Liver (tissue), 9 donors: Measurements from ENCODE around the gene ZNF597. TPM values are rescaled to one million over a fixed set of nuclear protein-coding genes. Genes with fewer than 3 reads are reported as not detected.
A peak's percentile ranks its signal among the peaks of the same experiment; 100 is the strongest.

ENCODE experiments used
- DNase-seq: peaks from one replicate; pipeline ENCODE4 v3.0.0-alpha.2; 2017; ENCODE audit warnings: low spot score
- H3K27ac ChIP-seq, 2 donors: one replicate each; pipeline ENCODE4 v1.7.0; 2013; ENCODE audit warnings: inconsistent platforms in 2 of 2, low read length in 2 of 2, control low read depth in 1 of 2, low read depth in 1 of 2, mild to moderate bottlenecking in 1 of 2
- H3K27me3 ChIP-seq, 4 donors: one replicate each; pipeline versions ENCODE4 v1.6.1 to v1.7.0; 2013; ENCODE audit warnings: low read length in 3 of 4, inconsistent platforms in 1 of 4, mild to moderate bottlenecking in 1 of 4, moderate library complexity in 1 of 4; ENCODE audit not compliant: control insufficient read depth in 4 of 4, insufficient read depth in 4 of 4
- H3K36me3 ChIP-seq, 4 donors: one replicate each; pipeline versions ENCODE4 v1.6.1 to v1.7.0; 2013; ENCODE audit warnings: low read length in 3 of 4, mild to moderate bottlenecking in 3 of 4, low read depth in 1 of 4, moderate library complexity in 1 of 4; ENCODE audit not compliant: control insufficient read depth in 4 of 4, insufficient read depth in 3 of 4
- H3K4me1 ChIP-seq, 4 donors: one replicate each; pipeline versions ENCODE4 v1.6.1 to v1.7.0; 2013; ENCODE audit warnings: low read length in 3 of 4, mild to moderate bottlenecking in 3 of 4, moderate library complexity in 1 of 4; ENCODE audit not compliant: control insufficient read depth in 4 of 4, insufficient read depth in 4 of 4
- H3K4me3 ChIP-seq, 3 donors: one replicate each; pipeline versions ENCODE4 v1.6.1 to v1.7.0; 2013; ENCODE audit warnings: low read length in 3 of 3, control low read depth in 1 of 3, low read depth in 1 of 3, mild to moderate bottlenecking in 1 of 3
- H3K9ac ChIP-seq, 2 donors: one replicate each; pipeline ENCODE4 v1.7.0; 2013; ENCODE audit warnings: low read length in 2 of 2, mild to moderate bottlenecking in 2 of 2, moderate library complexity in 2 of 2, control low read depth in 1 of 2, low read depth in 1 of 2
- H3K9me3 ChIP-seq, 4 donors: one replicate each; pipeline versions ENCODE4 v1.6.1 to v1.7.0; 2013; ENCODE audit warnings: low read length in 3 of 4; ENCODE audit not compliant: control insufficient read depth in 4 of 4
- EGR1 ChIP-seq, 2 donors: IDR thresholded peaks; 2 replicates each; pipeline ENCODE4 v1.6.1; 2016 to 2018; ENCODE audit warnings: antibody characterized with exemption in 2 of 2, low read depth in 2 of 2
- FOXA2 ChIP-seq: IDR thresholded peaks from 2 replicates; pipeline ENCODE4 v1.6.1; 2016; ENCODE audit warnings: antibody characterized with exemption
- GABPA ChIP-seq, 2 donors: IDR thresholded peaks in 1 of 2; conservative IDR thresholded peaks in 1 of 2; 2 replicates each; pipeline ENCODE4 v1.6.1; 2016; ENCODE audit warnings: antibody characterized with exemption in 2 of 2, mild to moderate bottlenecking in 1 of 2, moderate library complexity in 1 of 2
- HNF4A ChIP-seq, 2 donors: conservative IDR thresholded peaks; 2 replicates each; pipeline ENCODE4 v1.6.1; 2016; ENCODE audit warnings: antibody characterized with exemption in 2 of 2, mild to moderate bottlenecking in 2 of 2
- HNF4G ChIP-seq: IDR thresholded peaks from 2 replicates; pipeline ENCODE4 v1.6.1; 2016; ENCODE audit warnings: antibody characterized with exemption
- JUND ChIP-seq, 2 donors: IDR thresholded peaks; 2 replicates each; pipeline ENCODE4 v1.6.1; 2016; ENCODE audit warnings: antibody characterized with exemption in 2 of 2
- MAX ChIP-seq: IDR thresholded peaks from 2 replicates; pipeline ENCODE4 v1.6.1; 2016; ENCODE audit warnings: antibody characterized with exemption
- NR2F2 ChIP-seq: IDR thresholded peaks from 2 replicates; pipeline ENCODE4 v1.6.1; 2016; ENCODE audit warnings: antibody characterized with exemption
- RAD21 ChIP-seq, 2 donors: IDR thresholded peaks; 2 replicates each; pipeline ENCODE4 v1.6.1; 2016; ENCODE audit warnings: antibody characterized with exemption in 2 of 2, mild to moderate bottlenecking in 2 of 2
- REST ChIP-seq: IDR thresholded peaks from 2 replicates; pipeline ENCODE4 v1.6.1; 2016; ENCODE audit warnings: antibody characterized with exemption, mild to moderate bottlenecking
- RXRA ChIP-seq, 2 donors: IDR thresholded peaks; 2 replicates each; pipeline ENCODE4 v1.6.1; 2017 to 2018; ENCODE audit warnings: antibody characterized with exemption in 2 of 2, mild to moderate bottlenecking in 1 of 2
- SP1 ChIP-seq: IDR thresholded peaks from 2 replicates; pipeline ENCODE4 v1.6.1; 2018; ENCODE audit warnings: antibody characterized with exemption, mild to moderate bottlenecking
- TAF1 ChIP-seq: conservative IDR thresholded peaks from 2 replicates; pipeline ENCODE4 v1.6.1; 2016; ENCODE audit warnings: antibody characterized with exemption, mild to moderate bottlenecking
- ZBTB33 ChIP-seq: IDR thresholded peaks from 2 replicates; pipeline ENCODE4 v1.6.1; 2016; ENCODE audit warnings: antibody characterized with exemption
- WGBS: extraction: QIAGEN DNeasy Blood & Tissue Kit; methylation state at CpG from one replicate; pipeline ENCODE4 v1.1.7; 2013; 5-methylcytosine and 5-hydroxymethylcytosine counted together
- polyA plus RNA-seq, 2 donors: library from polyadenylated mRNA; stranded (reverse) in 1 of 2; unstranded in 1 of 2; fragments of 200-250 nt in 1 of 2; fragments of >200 nt in 1 of 2; fragmentation: Nextera tagmentation in 1 of 2; extraction: Ambion mirVana in 1 of 2; gene quantifications; one replicate each; pipeline versions ENCODE4 v1.2.1 to v1.2.3, GENCODE V29; 2013 to 2015
- total RNA-seq, 2 donors: library from RNA; depleted of rRNA; stranded (reverse); fragments of >200 nt; gene quantifications; one replicate each; pipeline ENCODE4 v1.2.3, GENCODE V29; 2014
- donor health status: healthy.
- donor health status: healthy.
- donor health status: healthy.
- donor health status: healthy.
- donor health status: healthy.

Gene ZNF597
- total and polyA plus RNA-seq, 4 donors, result 0.53 to 1.7 (median 0.85) TPM

DNA sequence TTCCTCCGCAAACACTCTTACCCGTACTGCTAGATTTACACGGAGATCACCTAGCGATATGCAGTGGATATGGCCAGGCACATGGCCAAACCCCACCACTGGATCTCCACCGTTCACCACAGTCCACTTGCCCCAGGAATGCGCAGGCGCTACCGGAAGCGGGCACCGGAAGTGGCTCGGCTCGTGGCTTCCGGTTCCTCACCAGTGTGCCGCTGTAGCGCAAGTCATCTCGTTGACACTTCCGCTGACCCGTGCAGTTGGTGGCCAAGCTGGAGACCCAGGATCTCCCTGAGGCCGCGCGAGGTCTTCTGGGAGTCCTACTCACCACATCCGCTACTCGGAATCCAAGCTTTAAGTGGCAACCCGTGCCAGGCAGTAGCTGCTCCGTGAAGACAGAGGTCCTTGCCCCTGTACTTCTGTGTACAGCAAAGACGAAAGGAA, 11.5 kb downstream of the ZNF597 start:
- Histone ChIP-seq H3K27me3 (no peaks in the 10 kb centered on the region), H3K9me3 (peaks cover 0 to 6% (median 3%) of the 10 kb centered on the region in 4 donors), H3K4me1 (no peaks in the 10 kb centered on the region), H3K4me3 (peak overlapping the region in 2 of 3 donors; percentile 49), H3K36me3 (peaks cover 1 to 9% (median 6%) of the 10 kb centered on the region in 4 donors), H3K27ac (no peak overlapping the region), H3K9ac (no peak overlapping the region)
- peak; percentile 48 for DNase-seq
- WGBS, result 69% methylated on average over 26 of the region's 26 CpGs
- TF ChIP-seq MAX (no peak), GABPA (IDR thresholded peaks at IDR 0.05 in 1 of 2, conservative IDR thresholded peaks at IDR 0.05 in 1 of 2) (peak; percentile 76 to 91)

- 42% methylated on average over 29 of the region's 29 CpGs for WGBS
- Histone ChIP-seq H3K9me3 (peaks cover 36 to 66% (median 48%) of the 10 kb centered on the region in 4 donors), H3K27ac (no peak overlapping the region), H3K9ac (no peak overlapping the region), H3K4me3 (peak overlapping the region in 2 of 3 donors; percentile 28 to 46), H3K4me1 (no peaks in the 10 kb centered on the region), H3K27me3 (no peaks in the 10 kb centered on the region), H3K36me3 (peaks cover 0 to 10% (median 4%) of the 10 kb centered on the region in 4 donors)
- DNase-seq, result no peak
- TF ChIP-seq SP1 (no peak), REST (no peak), JUND (IDR thresholded peaks at IDR 0.05) (no peak), HNF4A (conservative IDR thresholded peaks at IDR 0.05) (no peak), RAD21 (IDR thresholded peaks at IDR 0.05) (no peak), NR2F2 (no peak), FOXA2 (no peak), RXRA (IDR thresholded peaks at IDR 0.05) (no peak), ZBTB33 (no peak), HNF4G (no peak), MAX (no peak), EGR1 (IDR thresholded peaks at IDR 0.05; ENCODE audit: low read depth in 2 of 2) (no peak), TAF1 (no peak)
Measured at GRCh38 chr16:3413730-3414379, 29.4 kb downstream of the ZNF597 start.
